Right lobe of liver (tissue), 6 donors: ENCODE results near the gene IPCEF1. TPM values are rescaled to one million over a fixed set of nuclear protein-coding genes. Genes with fewer than 3 reads are reported as not detected.

Experiments
- ATAC-seq, 4 donors: fragments of 200-7000 bp; cut with Tn5 transposase; one replicate each; pipeline ENCODE4 v1.9.1; 2020; ENCODE audit warnings: mild to moderate bottlenecking in 4 of 4, moderate library complexity in 4 of 4
- DNase-seq, 3 donors: peaks; one replicate each; pipeline ENCODE4 v3.0.0-alpha.2; 2020
- H3K27ac ChIP-seq, 3 donors: fragments of 200-600 bp; one replicate each; pipeline ENCODE4 v1.8.0; 2022
- H3K27me3 ChIP-seq, 2 donors: fragments of 200-600 bp; one replicate each; pipeline ENCODE4 v1.8.0; 2022
- H3K36me3 ChIP-seq, 4 donors: fragments of 200-600 bp; sonication (generic) in 1 of 4; one replicate each; pipeline versions ENCODE4 v1.5.1 to v1.8.0; 2017 to 2022; ENCODE audit warnings: control low read depth in 1 of 4
- H3K4me1 ChIP-seq, 4 donors: fragments of 200-600 bp; sonication (generic) in 1 of 4; one replicate each; pipeline versions ENCODE4 v1.5.1 to v1.8.0; 2017 to 2022; ENCODE audit warnings: control low read depth in 1 of 4
- H3K4me3 ChIP-seq, 3 donors: fragments of 200-600 bp; one replicate each; pipeline ENCODE4 v1.8.0; 2022
- H3K9me3 ChIP-seq, 4 donors: fragments of 200-600 bp; sonication (generic) in 1 of 4; one replicate each; pipeline versions ENCODE4 v1.5.1 to v1.8.0; 2017 to 2022; ENCODE audit warnings: control low read depth in 1 of 4
- POLR2A ChIP-seq: fragments of 450-650 bp; IDR thresholded peaks from one replicate; pipeline ENCODE4 v1.6.1; 2017; ENCODE audit warnings: antibody characterized with exemption, mild to moderate bottlenecking
- WGBS: methylation state at CpG from one replicate; pipeline ENCODE4 v1.1.6; 2018; ENCODE audit warnings: low coverage, low lambda C conversion rate; ENCODE audit not compliant: insufficient coverage; ENCODE audit errors: missing lambda C conversion rate; 5-methylcytosine and 5-hydroxymethylcytosine counted together
- intact Hi-C, 2 donors: fragments of 100-400 bp; cut with DNase I; formaldehyde crosslinking; loops; one replicate each; pipeline versions ENCODE4 v1.11.2 to v1.14.1; 2022
- total RNA-seq, 6 experiments: library from RNA; depleted of rRNA in 2 of 6; stranded (reverse); fragments of >200 nt in 2 of 6; fragmentation: NEBNext Ultra II Directional in 3 of 6; extraction: Animal tissue kit (Norgen Biotek cat#: 25700) in 3 of 6; gene quantifications; one replicate each; pipeline versions ENCODE4 v1.1.0 to v1.2.4, GENCODE V29; 2016 to 2023
- TF ChIP-seq, protein P1 (sequence below), 4 donors: fragments of 200-600 bp in 3 of 4; fragments of 450-650 bp in 1 of 4; IDR thresholded peaks; one replicate each; pipeline versions ENCODE4 v1.5.1 to v1.8.0; 2016 to 2022; ENCODE audit warnings: antibody characterized with exemption in 4 of 4, mild to moderate bottlenecking in 2 of 4
- donor health status: DM: no; HTN: yes; CAD: no.
- donor health status: DM: no; HTN: no; CAD: no.
- donor health status: DM: no; HTN: no; CAD: no.
- donor health status: DM: no; HTN: yes; CAD: no.
- donor health status: DM: no; HTN: yes; CAD: no.

Gene IPCEF1
- total RNA-seq, 6 experiments from 2014 or later, result 0.90 to 3.0 (median 1.4) TPM

- DNase-seq (no peak), ATAC-seq (no peak)
- Histone ChIP-seq H3K4me3 (no peak overlapping the region), H3K27ac (no peak overlapping the region), H3K4me1 (no peaks in the 10 kb centered on the region), H3K36me3 (no peaks in the 10 kb centered on the region), H3K27me3 (no peaks in the 10 kb centered on the region), H3K9me3 (no peaks in the 10 kb centered on the region)
- intact Hi-C loops, result no loop called here
- TF ChIP-seq, protein P1, sequence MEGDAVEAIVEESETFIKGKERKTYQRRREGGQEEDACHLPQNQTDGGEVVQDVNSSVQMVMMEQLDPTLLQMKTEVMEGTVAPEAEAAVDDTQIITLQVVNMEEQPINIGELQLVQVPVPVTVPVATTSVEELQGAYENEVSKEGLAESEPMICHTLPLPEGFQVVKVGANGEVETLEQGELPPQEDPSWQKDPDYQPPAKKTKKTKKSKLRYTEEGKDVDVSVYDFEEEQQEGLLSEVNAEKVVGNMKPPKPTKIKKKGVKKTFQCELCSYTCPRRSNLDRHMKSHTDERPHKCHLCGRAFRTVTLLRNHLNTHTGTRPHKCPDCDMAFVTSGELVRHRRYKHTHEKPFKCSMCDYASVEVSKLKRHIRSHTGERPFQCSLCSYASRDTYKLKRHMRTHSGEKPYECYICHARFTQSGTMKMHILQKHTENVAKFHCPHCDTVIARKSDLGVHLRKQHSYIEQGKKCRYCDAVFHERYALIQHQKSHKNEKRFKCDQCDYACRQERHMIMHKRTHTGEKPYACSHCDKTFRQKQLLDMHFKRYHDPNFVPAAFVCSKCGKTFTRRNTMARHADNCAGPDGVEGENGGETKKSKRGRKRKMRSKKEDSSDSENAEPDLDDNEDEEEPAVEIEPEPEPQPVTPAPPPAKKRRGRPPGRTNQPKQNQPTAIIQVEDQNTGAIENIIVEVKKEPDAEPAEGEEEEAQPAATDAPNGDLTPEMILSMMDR (IDR thresholded peaks at IDR 0.05), result no peak
- no peak for TF ChIP-seq POLR2A
- WGBS, result 77% methylated on average over 5 of the region's 5 CpGs
These were observed 125.5 kb downstream of the IPCEF1 start for GRCh38 chr6:154230910-154231595.

DNA sequence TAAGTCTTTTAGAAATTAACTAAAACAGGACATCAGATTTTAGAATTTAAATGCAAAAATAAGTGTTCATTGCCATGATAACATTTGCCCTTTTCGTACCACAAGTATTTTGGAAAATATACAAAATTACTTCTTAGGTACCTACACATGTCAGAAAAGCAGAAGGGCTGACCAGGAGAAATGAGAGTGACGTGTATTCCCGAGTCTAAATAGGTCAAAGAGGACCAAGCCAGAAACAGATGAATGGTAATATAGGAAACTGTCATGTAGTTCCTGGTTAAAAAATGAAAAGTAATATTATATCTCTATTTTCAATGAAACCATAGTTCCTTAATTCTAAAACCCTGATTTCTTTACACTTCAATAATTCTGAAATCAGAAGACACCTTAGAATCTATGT is 126.2 kb downstream of the IPCEF1 start:
- Histone ChIP-seq H3K36me3 (no peaks in the 10 kb centered on the region), H3K4me1 (no peaks in the 10 kb centered on the region), H3K27ac (no peak overlapping the region), H3K9me3 (no peaks in the 10 kb centered on the region), H3K27me3 (no peaks in the 10 kb centered on the region), H3K4me3 (no peak overlapping the region)
- intact Hi-C loops, result no loop called here
- no peak for DNase-seq
- no peak for TF ChIP-seq POLR2A
- TF ChIP-seq, protein P1 (IDR thresholded peaks at IDR 0.05), result no peak
- 59% methylated on average over 3 of the region's 3 CpGs for WGBS
- ATAC-seq, result peak in 2 of 4 donors; percentile 41 to 51

DNA sequence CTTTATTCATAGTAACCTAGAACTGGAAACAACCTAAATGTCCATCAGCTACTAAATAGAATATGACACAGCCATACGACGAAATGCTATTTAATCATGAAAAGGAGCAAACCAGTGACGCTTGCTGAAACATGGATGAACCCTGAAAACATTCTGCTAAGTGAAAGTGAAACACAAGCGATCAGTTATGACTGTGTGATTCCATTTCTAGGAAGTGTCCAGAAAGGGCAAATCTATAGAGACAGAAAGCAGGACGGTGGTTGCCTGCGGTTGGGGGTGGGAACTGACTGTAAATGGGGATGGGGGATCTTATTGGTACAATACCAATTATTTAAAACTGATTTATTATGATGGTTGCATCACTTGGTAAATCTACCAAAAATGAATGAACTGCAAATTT is 126.8 kb downstream of the IPCEF1 start:
- Histone ChIP-seq H3K27ac (no peak overlapping the region), H3K36me3 (no peaks in the 10 kb centered on the region), H3K27me3 (no peaks in the 10 kb centered on the region), H3K9me3 (no peaks in the 10 kb centered on the region), H3K4me3 (no peak overlapping the region), H3K4me1 (no peaks in the 10 kb centered on the region)
- TF ChIP-seq POLR2A, result no peak
- TF ChIP-seq, protein P1 (IDR thresholded peaks at IDR 0.05), result no peak
- DNase-seq (no peak), ATAC-seq (peak; percentile 32 to 64 (median 50))
- 48% methylated on average over 6 of the region's 6 CpGs for WGBS
- intact Hi-C loops, result no loop called here

DNA sequence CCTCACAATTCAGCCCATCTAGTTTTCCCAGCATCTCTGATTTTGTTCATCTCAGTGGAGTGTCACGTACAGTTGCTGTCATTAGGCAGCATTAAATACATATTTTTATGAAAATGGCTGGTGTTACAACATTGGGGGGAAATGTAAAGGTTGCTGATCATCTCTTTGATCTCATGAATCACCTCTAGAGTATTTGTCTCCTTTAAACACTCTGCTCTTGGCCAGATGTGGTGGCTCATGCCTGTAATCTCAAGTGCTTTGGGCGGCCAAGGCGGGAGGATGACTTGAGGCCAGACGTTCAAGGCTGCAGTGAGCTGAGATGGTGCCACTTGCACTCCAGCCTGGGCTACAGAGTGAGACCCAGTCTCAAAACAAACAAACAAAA is 128.1 kb downstream of the IPCEF1 start:
- no peak for DNase-seq
- Histone ChIP-seq H3K4me1 (no peaks in the 10 kb centered on the region), H3K36me3 (no peaks in the 10 kb centered on the region), H3K9me3 (no peaks in the 10 kb centered on the region), H3K4me3 (no peak overlapping the region), H3K27me3 (no peaks in the 10 kb centered on the region), H3K27ac (no peak overlapping the region)
- intact Hi-C loops, result no loop called here
- TF ChIP-seq, protein P1 (IDR thresholded peaks at IDR 0.05), result no peak
- TF ChIP-seq POLR2A, result no peak
- ATAC-seq, result no peak
- 69% methylated on average over 3 of the region's 4 CpGs for WGBS
